HG03558 (cell line): ENCODE data around the gene MTRF1.

Experiments used
- ATAC-seq: cut with Tn5 transposase; IDR thresholded peaks from one replicate; pipeline ENCODE4 v1.9.1; 2021; ENCODE audit warnings: moderate number of reproducible peaks; ENCODE audit not compliant: unreplicated experiment; ENCODE audit errors: extremely low read depth

Gene MTRF1

DNA sequence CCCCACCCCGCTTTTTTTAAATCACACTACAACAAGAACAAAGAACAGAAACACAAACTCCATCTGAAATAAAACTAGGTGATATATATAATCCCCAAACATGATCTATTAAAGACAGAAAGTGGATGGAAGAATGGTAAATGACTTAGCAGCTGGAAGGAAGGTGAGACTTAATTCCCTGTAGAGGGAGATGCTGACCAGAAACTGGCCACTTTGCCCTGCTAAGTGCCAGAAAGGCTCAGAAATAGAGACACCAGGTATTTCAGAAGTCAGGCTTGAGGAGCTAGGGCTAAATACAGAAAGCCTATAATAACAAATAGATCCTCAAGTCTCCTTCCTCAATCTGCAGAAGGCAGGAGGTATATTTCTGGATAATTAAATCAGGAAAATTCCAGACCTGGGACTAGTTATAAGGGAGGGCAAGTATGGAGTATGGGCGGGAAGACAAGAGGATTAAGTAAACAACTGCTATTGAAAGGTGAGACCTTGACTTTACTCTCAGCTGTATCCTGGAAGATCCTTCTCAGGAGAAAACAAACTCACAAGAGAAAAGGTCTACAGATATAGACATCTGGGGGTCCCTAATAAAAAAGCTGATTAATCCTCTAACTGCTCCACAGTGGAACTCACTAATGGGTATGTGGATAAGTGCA, 32.2 kb downstream of the MTRF1 start:
- ATAC-seq = no peak

DNA sequence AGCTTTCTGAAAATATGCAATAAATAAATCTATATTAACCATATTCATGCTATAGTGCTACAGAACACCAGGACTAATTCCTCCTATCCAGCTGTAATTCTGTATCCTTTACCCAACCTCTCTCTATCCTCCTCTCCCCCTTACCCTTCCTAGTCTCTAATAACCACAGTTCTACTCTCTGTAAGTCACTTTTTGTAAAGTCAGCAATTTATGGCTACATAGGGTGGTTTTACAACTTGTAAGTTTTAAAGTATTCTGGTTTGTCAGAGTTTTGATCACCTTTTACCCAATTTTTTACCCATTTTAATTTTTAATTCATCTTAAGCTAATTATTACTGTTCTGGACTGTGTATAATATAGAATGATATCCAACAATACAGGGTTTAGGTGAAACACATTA, 34.0 kb downstream of the MTRF1 start:
- no peak for ATAC-seq

DNA sequence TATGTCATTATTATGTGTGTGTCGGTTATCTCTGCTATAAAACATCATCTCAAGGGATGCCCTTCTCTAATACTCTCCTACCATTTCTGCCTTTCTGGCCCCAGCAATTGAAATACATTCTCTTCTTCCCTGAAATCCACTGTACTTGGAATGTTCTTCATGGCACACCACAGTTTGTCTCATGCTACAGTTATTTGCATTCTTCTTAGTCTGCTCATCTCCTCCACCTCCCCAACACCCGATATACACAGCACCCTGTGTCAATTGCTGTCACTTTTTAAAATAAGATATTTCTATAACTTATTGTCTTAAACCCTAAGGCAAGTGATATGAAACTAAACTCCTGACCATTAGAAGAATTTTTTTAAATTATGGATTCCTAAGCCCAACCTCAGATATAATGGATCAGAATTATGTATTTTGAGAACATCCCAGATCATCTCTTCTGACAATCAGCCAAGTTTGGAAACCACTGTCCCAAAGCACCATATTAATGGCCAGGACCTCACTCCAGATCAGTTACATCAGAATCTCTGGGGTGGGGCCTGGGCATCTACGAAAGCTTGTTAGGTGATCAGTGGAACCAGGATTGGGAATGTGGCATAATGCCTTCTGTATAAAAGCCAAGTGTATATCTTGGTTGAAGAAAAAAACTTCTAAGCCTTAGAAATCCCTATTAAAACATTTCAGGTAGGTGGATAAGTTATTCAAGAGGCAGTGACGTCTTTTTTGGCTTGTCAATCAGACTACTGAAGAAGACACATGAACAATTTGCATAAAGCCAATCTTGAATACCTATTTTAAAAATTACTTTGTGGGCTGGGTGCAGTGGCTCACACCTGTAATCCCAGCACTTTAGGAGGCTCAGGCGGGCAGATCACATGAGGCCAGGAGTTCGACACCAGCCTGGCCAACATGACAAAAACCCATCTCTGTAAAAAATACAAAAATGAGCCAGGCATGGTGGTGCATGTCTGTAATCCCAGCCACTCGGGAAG, 39.0 kb downstream of the MTRF1 start:
- ATAC-seq = no peak

DNA sequence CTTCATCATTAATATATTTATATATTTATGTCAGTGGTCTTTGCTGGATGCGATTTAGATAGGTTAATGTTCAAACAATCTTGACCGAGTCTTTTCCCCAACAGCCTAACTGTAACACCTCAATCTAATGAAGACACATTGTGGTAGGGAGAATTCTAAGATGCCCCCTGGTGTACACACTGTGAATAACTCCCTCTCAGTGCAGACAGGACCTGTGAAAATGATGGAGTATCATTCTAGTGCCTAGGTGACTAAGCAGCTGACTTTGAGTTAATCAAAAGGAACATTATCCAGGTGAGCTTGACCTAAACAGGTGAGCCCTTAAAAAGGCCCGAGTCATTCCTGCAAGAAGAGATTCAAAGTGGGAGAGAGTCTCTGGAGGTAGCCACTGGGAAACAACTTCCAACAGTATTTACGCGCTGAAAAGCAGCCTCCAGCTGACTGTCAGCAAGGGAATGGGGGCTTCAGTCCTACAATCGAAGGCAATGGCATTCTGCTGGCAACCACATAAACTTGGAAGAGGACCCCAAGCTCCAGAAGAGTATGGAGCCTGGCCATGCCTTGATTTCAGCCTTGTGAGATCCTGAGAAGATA, 41.0 kb downstream of the MTRF1 start:
- ATAC-seq = no peak

DNA sequence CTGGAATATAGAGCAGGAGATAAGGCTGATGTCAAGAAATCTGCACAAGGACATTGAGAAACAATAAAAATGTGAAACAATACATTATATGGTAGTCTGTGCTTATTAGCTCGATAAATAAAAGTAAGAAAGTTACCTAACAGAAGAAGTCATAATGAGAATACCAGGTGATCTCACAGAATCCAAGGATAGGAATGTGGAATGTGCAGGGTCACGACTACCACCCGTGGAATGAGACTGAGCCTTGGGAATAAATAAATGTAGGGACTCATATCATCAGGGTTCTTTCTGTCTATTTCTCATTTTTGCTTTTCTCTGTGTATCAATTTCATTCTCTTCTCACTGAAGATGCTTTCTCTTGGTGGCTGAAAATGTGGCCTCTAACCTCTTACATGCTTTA, 43.0 kb downstream of the MTRF1 start:
- ATAC-seq = no peak

DNA sequence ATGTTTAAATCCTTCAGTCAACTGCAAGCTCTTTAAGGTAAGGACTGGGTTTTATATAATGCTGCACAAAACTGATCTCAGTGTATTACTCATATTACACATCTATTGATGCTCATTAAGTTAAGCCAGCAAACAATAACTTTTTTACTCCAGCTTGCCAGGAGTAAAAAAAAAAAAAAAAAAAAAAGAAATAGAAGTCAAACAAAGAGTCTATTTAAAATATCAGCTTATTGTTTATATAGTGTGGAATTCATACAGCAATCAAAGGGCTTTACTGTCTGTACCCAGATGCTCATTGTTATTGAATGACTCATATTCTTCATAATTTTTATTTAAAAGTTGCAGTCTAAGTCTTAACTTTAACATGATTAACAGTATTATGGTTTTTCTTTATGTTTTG, 47.2 kb downstream of the MTRF1 start:
- no peak for ATAC-seq

DNA sequence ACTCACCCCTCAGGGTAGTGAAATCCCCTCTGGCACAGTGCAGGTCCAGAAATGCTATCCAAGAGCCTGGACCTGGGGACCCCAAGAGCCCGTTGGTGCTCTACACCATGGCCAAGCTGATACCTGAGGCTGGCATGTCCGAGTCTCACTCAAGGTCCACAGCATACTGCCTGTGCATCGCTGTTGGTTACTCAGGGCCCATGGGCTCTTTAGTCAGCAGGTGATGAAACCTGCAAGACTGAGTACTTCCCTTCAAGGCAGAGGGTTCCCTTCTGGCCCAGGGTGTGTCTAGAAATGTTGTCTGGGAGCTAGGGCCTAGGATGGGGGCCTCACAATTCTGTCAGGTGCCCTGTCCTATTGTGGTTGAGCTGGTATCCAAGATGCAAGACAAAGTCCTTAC, 49.5 kb downstream of the MTRF1 start:
- no peak for ATAC-seq

DNA sequence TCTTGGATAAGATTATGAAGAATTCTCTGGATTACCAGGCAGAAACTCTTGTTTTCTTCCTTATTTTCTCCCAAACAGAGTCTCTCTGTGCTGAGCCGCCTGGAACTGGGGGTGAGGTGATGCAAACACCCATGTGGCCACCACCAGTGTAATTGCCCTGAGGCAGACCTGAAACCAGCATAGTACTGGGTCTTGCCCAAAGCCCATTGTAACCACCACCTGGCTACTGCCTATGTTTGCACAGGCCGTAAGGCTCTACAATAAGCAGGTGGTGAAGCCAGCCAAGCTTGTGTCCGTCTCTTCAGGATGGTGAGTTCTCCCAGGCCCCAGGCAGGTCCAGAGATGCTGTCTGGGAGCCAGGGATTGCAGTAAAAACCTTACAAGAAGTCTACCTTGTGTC, 50.1 kb downstream of the MTRF1 start:
- ATAC-seq = no peak

DNA sequence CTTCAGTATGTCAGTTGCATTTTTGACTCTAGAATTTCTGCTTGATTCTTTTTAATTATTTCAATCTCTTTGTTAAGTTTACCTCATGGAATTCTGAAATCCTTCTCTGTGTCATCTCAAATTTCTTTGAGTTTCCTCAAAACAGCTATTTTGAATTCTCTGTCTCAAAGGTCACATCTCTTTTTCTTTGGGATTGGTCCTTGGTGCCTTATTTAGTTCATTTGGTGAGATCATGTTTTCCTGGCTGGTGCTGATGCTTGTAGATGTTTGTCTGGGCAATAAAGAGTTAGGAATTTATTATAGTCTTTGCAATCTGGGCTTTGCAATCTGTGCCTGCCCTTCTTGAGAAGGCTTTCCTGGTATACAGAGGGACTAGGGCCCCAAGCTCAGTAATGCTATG, 50.5 kb downstream of the MTRF1 start:
- no peak for ATAC-seq

DNA sequence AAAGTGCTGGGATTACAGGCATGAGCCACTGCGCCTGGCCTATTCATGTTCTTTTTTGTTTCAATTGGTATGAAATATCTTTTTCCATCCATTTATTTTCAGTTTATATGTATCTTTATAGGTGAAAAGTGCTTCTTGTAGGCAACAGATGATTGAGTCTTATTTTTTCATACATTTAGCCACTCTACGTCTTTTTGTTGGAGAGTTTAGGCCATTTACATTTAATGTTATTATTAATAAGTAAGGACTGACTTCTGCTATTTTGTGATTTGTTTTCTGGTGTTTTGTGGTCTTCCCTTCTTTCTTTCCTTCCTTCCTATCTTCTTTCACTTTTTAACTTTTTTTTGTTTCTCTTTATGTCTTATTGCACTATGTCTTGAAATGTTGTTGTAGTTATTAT, 52.3 kb downstream of the MTRF1 start:
- ATAC-seq = no peak

DNA sequence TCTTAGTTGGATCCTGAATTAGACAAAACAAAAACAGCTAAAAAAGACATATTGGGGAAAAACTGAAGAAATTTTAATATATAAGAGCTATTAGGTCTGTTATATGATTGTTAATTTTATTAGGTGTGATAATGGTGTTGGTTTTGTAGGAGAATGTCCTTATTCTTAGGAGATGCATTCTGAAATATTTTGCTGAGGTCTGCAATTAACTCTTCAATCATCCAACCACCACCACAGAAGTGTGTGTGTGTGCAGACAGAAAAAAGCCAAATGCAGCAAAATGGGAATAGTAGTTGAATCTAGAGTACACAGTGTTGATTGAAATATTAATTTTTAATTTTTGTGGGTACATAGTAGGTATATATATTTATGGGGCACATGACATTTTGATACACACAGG, 56.9 kb downstream of the MTRF1 start:
- no peak for ATAC-seq

DNA sequence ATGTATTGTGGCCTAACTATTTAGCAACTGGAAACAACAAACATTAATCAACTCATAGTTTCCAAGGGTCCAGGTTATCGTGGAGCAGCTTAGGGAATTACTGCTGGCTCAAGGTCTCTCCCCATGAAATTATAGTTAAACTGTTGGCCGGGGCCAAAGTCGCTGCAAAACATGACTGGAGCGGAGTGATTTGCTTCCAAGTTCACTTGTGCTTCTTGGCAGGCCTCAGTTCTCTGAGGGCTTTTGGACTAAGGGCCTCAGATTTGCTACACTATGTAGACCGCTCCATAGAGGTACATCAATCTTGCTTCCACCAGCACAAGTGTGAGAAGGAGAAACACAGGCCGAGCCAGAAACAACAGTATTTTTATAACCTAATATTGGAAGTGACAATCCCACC, 59.6 kb downstream of the MTRF1 start:
- ATAC-seq = no peak

DNA sequence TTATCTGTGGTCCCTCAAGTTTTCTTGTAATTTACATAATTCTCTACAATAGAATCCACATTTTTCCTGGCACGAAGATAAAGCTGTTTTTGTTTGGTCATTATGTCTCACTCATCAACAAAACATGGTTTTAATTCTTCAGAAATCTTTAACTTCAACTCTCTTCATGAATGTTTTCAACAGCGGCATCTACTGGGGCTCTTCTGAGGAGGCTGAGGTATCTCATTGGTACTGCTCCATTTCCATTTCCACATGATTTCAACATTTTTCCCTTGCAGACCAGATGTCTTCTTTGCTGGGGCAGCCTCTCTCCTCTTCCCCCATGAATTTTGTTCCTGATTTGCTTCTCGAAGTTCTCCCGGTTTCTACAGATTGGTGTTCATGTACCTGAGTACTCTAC, 63.2 kb downstream of the MTRF1 start:
- ATAC-seq = no peak

DNA sequence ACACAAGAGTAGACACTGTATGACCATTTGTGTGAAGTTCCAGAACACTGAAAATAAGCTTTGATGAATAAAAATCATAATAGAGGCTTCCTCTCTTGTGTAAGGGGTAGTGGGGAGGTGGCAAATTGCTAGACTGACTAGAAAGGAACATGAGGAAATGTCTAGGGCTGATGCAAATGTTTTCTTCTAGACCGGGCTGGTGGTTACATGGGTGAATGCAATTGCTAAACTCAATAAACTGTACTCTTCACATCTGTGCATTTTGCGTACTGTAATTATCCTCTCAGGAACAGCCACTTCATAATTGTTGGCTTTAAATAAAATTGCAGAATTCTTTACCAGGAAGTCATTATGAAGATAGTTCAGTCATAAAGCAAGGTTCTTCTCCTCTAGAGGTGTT, 63.9 kb downstream of the MTRF1 start:
- ATAC-seq = no peak

DNA sequence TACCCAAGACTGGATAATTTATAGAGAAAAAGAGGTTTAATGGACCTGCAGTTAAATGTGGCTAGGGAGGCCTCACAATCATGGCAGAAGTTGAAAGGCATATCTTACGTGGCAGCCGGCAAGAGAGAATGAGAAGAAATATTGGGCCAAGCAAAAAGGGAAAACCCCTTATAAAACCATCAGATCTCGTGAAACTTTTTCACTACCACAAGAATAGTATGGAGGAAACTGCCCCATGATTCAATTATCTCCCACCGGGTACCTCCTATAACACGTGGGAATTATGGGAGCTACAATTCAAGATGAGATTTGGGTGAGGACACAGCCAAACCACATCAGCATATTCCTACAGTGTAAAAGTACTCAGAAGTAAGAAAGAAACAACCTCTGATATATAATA, 64.3 kb downstream of the MTRF1 start:
- no peak for ATAC-seq

DNA sequence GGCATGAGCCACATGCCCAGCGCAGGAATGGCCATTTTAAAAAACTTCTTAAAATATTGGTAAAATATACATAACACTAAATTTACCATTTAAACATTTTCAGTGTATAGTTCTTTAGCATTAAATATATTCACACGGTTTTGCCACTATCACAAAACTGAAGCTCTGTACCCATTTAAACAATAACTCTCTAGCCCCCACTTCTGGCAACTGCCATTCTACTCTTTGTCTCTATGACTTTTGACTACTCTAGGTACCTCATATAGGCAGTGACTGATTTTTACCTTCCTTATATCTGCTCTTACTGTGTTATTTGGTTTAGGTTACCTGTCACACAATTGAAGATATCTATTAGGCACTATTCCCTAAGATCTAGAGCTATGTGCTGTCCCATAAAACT, 66.8 kb downstream of the MTRF1 start:
- no peak for ATAC-seq

DNA sequence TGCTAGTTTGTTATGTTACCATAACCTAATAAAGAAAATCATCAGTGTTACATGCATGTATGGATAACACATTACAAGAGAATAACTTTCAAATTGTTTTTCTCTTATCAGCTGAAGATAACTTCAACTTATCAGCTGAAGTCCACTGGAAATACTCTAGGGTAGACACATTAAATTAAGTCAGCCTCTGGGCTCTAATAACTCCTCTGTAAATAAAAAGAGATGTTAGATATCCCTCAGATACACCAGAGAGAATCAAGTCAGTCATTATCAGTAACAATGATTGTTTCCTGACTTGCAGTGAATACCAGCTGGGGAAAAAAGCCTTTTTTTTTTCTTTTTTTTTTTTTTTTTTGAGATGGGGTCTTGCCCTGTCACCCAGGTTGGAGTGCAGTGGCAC, 67.4 kb downstream of the MTRF1 start:
- no peak for ATAC-seq

DNA sequence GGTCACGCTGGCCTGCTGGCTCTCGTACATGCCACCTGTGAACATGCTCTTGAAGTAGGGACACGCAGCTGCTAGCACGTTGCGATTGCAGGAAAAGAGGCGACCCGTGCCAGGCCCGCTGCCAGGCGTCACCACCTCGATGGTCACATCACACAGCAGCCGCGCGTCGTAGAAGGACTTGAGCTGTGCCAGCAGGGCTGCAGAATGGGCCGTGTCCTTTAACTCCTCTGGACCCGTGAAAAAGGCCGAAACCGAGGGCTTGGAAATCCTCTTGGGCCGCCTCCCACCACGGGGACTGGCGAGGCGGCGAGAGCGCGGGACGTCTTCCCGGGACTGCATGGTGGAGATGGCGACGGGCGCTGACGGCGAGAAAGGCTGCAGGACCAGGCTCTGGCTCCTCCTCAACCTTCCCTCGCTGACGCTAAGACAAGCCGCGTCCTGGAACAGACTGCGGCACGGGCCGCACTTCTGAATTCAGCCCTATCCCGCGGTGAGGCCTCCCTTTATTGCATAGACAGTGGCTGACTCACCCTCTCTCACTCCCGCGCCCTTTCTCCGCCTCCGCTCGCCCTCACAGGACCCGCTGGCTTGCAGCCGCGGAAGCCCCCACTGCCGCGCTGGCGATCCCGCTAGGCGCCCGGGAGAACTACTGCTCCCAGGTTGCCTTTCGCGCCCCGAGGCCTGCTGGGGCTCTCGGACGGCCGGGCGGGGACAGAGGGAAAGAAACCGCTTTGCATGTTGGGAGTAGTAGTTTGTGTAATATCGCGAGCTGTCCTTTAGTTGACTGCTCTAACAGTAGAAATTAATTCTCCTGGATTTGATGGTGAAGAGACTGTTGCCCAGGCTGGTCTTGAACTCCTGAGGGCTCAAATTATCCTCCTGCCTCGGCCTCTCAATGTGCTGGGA, 69.2 kb downstream of the MTRF1 start, which contains the start of gene KBTBD7:
KBTBD7 (minus strand) TSS at position 651 of the 906 bp plus-strand sequence; CDS start at position 339, 312 bp downstream.
- peak; percentile 88 for ATAC-seq

DNA sequence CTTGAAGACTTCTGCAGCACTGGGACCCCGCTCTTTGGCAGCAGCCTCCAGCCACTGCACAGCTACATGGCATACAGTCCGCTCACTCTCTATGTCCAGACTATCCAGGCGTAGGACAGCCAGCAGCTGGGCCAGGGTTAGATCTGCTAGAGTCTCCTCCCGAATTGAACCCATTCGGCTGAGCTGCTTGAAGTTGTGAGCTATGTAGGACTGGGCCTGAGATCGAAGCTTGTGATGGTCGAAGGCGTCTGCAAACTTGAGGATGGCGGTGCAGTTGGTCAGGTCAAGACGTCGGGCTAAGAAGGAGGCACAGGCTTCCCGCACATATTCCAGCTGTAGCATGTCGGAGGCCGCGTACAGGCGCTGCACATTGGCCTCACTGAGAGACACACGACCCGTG, 69.9 kb downstream of the MTRF1 start:
- ATAC-seq = no peak

DNA sequence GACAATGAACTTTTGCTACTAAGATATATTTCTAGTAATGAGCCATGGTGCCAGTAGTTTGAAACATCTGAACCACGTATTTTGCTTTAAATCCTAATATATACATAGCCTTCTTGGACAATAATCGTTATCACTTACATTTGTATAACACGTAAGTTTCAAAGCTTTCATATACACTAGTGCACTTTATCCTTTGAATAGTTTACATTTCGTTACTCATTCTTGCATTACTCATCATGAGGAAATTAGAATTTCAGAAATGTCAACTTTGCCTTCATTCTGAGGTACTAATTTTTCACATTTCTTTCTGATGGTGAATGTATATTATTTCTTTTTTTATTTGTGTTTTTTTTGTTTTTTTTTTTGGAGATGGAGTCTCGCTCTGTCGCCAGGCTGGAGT, 74.8 kb downstream of the MTRF1 start:
- ATAC-seq = no peak
